Endothelial cell of umbilical vein (primary cell): Measurements from ENCODE around the gene GAD2.

Experiments
- CTCF ChIP-seq, 2 donors: IDR thresholded peaks; 1 replicate in 1 of 2; 2 replicates in 1 of 2; pipeline ENCODE4 v1.5.1; 2011; ENCODE audit warnings: low read length in 2 of 2, mild to moderate bottlenecking in 2 of 2, moderate library complexity in 2 of 2, control low read depth in 1 of 2, inconsistent platforms in 1 of 2, low read depth in 1 of 2; ENCODE audit not compliant: insufficient read depth in 1 of 2; ENCODE audit errors: extremely low read depth in 1 of 2
- EZH2 ChIP-seq: IDR thresholded peaks from 2 replicates; pipeline ENCODE4 v1.6.1; 2012; ENCODE audit warnings: borderline replicate concordance, low read depth, mild to moderate bottlenecking, moderate library complexity, low read length, inconsistent platforms; ENCODE audit not compliant: severe bottlenecking
- GATA2 ChIP-seq: IDR thresholded peaks from 2 replicates; pipeline ENCODE4 v1.7.0; 2011; ENCODE audit warnings: low read depth, mild to moderate bottlenecking, moderate library complexity, mixed read lengths, low read length; ENCODE audit not compliant: insufficient read length, insufficient read depth
- JUN ChIP-seq: IDR thresholded peaks from 2 replicates; pipeline ENCODE4 v1.6.1; 2011; ENCODE audit warnings: borderline replicate concordance, low read depth; ENCODE audit not compliant: insufficient read length, insufficient read depth
- MAX ChIP-seq: IDR thresholded peaks from 2 replicates; pipeline ENCODE4 v1.6.1; 2011; ENCODE audit not compliant: insufficient read depth, insufficient read length
- POLR2A ChIP-seq: IDR thresholded peaks from 2 replicates; pipeline ENCODE4 v1.6.1; 2012; ENCODE audit warnings: low read depth, mild to moderate bottlenecking, control low read depth, low read length
- POLR2AphosphoS5 ChIP-seq: IDR thresholded peaks from 2 replicates; pipeline ENCODE4 v1.6.1; 2012; ENCODE audit warnings: low read depth, mild to moderate bottlenecking, control low read depth, low read length, moderate library complexity; ENCODE audit not compliant: insufficient read depth

- no peak for TF ChIP-seq CTCF (IDR thresholded peaks at IDR 0.05; ENCODE audit: extremely low read depth in 1 of 2, insufficient read depth in 1 of 2, low read depth in 1 of 2, low read length in 2 of 2)
- no peak for TF ChIP-seq POLR2A
- no peak for TF ChIP-seq EZH2
- TF ChIP-seq POLR2AphosphoS5 = no peak
- TF ChIP-seq GATA2 = no peak
- no peak for TF ChIP-seq MAX
- TF ChIP-seq JUN = no peak
Observed at GRCh38 chr10:26235761-26236160, 19.2 kb downstream of the GAD2 start.
